Heart right ventricle (tissue), 16 donors: ENCODE measurements around the gene LLGL1. TPM values are rescaled to one million over a fixed set of nuclear protein-coding genes. Genes with fewer than 3 reads are reported as not detected.

ENCODE experiments used
- ATAC-seq, 8 donors: fragments of 200-7000 bp; cut with Tn5 transposase; one replicate each; pipeline ENCODE4 v1.9.1; 2020; ENCODE audit warnings: mild to moderate bottlenecking in 8 of 8, moderate library complexity in 8 of 8, moderate number of reproducible peaks in 1 of 8
- DNase-seq, 2 donors: peaks; one replicate each; pipeline ENCODE4 v3.0.0-alpha.2; 2020
- H3K27ac ChIP-seq, 10 donors: fragments of 200-600 bp; sonication (generic) in 2 of 10; one replicate each; pipeline versions ENCODE4 v1.5.0 to v1.8.0; 2020 to 2022; ENCODE audit warnings: mild to moderate bottlenecking in 3 of 10
- H3K27me3 ChIP-seq, 7 donors: fragments of 200-600 bp; one replicate each; pipeline ENCODE4 v1.8.0; 2021 to 2022; ENCODE audit warnings: mild to moderate bottlenecking in 2 of 7
- H3K36me3 ChIP-seq, 9 donors: fragments of 200-600 bp; sonication (generic) in 1 of 9; one replicate each; pipeline versions ENCODE4 v1.5.0 to v1.8.0; 2020 to 2022; ENCODE audit warnings: mild to moderate bottlenecking in 2 of 9
- H3K4me1 ChIP-seq, 9 donors: fragments of 200-600 bp; sonication (generic) in 1 of 9; one replicate each; pipeline versions ENCODE4 v1.5.0 to v1.8.0; 2020 to 2022; ENCODE audit warnings: mild to moderate bottlenecking in 4 of 9
- H3K4me3 ChIP-seq, 10 donors: fragments of 200-600 bp; sonication (generic) in 2 of 10; one replicate each; pipeline versions ENCODE4 v1.5.0 to v1.8.0; 2020 to 2022; ENCODE audit warnings: mild to moderate bottlenecking in 7 of 10, moderate library complexity in 2 of 10
- H3K9me3 ChIP-seq, 11 donors: fragments of 200-600 bp in 10 of 11; sonication (generic) in 2 of 11; one replicate each; pipeline versions ENCODE4 v1.5.0 to v1.8.0; 2013 to 2022; ENCODE audit warnings: mild to moderate bottlenecking in 2 of 11, control low read depth in 1 of 11, moderate library complexity in 1 of 11
- CTCF ChIP-seq, 9 donors: fragments of 200-600 bp; sonication (generic) in 2 of 9; IDR thresholded peaks; one replicate each; pipeline versions ENCODE4 v1.5.0 to v1.8.0; 2021 to 2022; ENCODE audit warnings: antibody characterized with exemption in 9 of 9, mild to moderate bottlenecking in 5 of 9, moderate library complexity in 1 of 9
- WGBS, 2 donors: extraction: QIAGEN DNeasy Blood & Tissue Kit; methylation state at CpG; one replicate each; pipeline ENCODE4 v1.1.7; 2013; ENCODE audit warnings: inconsistent platforms in 1 of 2; 5-methylcytosine and 5-hydroxymethylcytosine counted together
- intact Hi-C, 10 donors: fragments of 100-400 bp; cut with DNase I; formaldehyde crosslinking; loops; one replicate each; pipeline versions ENCODE4 v1.11.1 to v1.14.2; 2022
- polyA plus RNA-seq, 2 donors: library from polyadenylated mRNA; stranded (reverse); fragments of 200-250 nt; gene quantifications; one replicate each; pipeline ENCODE4 v1.2.3, GENCODE V29; 2013
- total RNA-seq, 10 donors: library from RNA; stranded (reverse); fragmentation: NEBNext Ultra II Directional in 3 of 10; extraction: Animal tissue kit (Norgen Biotek cat#: 25700) in 3 of 10; gene quantifications; one replicate each; pipeline versions ENCODE4 v1.2.1 to v1.2.4, GENCODE V29; 2021 to 2023
- donor health status: Arrhythmogenic right ventricular cardiomyopathy.
- donor health status: ischemic (EF 13 %, LVEDD 7.1; RV severe dilation, severe dysfunction).
- donor health status: healthy with polysubstance abuse.
- donor health status: DM: no; HTN: yes; CAD: no.
- donor health status: DM: no; HTN: no; CAD: no.
- donor health status: ischemic (EF 25% LVEDD 6.9; RV normal size, moderate dysfunction).
- donor health status: ischemic (EF 25% LVEDD 5.7; RV mildly dilated, moderate dysfunction).
- donor health status: healthy.
- donor health status: DM: yes; HTN: yes; CAD: no.
- donor health status: Ischemic cardiomyopathy.
- donor health status: ischemic (EF 35%, LVEDD 5.7; RV mildly dilated, moderate dysfunction).
- donor health status: nonischemic (EF 11% LVEDD 7.7; RV severe dilation, severe dysfunction).
- donor health status: DM: yes; HTN: yes; CAD: no.
- donor health status: PGD.
- donor health status: ischemic (EF 29% LVEDD 5.4; RV normal size, mild dysfunction).
- donor health status: nonischemic (EF 23%, LVEDD 6.1; RV moderate dilation, normal function).

LLGL1 gene
- total and polyA plus RNA-seq, 12 donors: 5.8 to 12.4 (median 8.6) TPM

GRCh38 chr17:18257982-18258355 is 32.5 kb downstream of the LLGL1 start:
- peaks cover 0 to 44% (median 34%) of the 10 kb centered on the region in 9 donors for H3K36me3 ChIP-seq
- intact Hi-C loops: loop anchor here in 4 of 10 donors (5.0 kb wide), 2 partner anchors 41 to 54 kb away; partner anchors contain the start of gene TOP3A (in 1 of the 4)
- no peaks in the 10 kb centered on the region for H3K27me3 ChIP-seq
- peak in 3 of 9 donors; percentile 16 to 19 (median 18) for TF ChIP-seq CTCF (IDR thresholded peaks at IDR 0.05)
- DNase-seq (peak; percentile 72 to 75), ATAC-seq (peak; percentile 58 to 74 (median 65))
- H3K27ac ChIP-seq: peak overlapping the region; percentile 94 to 100 (median 99)
- peak overlapping the region; percentile 89 to 99 (median 96) for H3K4me3 ChIP-seq
- peaks cover 21 to 59% (median 53%) of the 10 kb centered on the region in 9 donors for H3K4me1 ChIP-seq
- H3K9me3 ChIP-seq: no peaks in the 10 kb centered on the region
- WGBS, 2 donors: 0 to 1% methylated on average over 16 of the region's 16 CpGs

GRCh38 chr17:18258356-18259038 is 33.1 kb downstream of the LLGL1 start, which contains the start of gene FLII:
TSS of gene FLII (minus strand) at chr17:18258738. CDS start at chr17:18258690, 48 bp downstream.
- peak; percentile 44 to 64 for DNase-seq
- ATAC-seq: peak; percentile 33 to 70 (median 58)
- peak in 1 of 9 donors; percentile 6 for TF ChIP-seq CTCF (IDR thresholded peaks at IDR 0.05)
- H3K27ac ChIP-seq: peak within 1 kb of the TSS; percentile 94 to 100 (median 99)
- intact Hi-C loops: loop anchor here in 4 of 10 donors (5.0 kb wide), 2 partner anchors 41 to 54 kb away; partner anchors contain the start of gene TOP3A (in 1 of the 4)
- H3K4me1 ChIP-seq: peaks cover 21 to 65% (median 56%) of the 10 kb centered on the region in 9 donors
- H3K27me3 ChIP-seq: no peaks in the 10 kb centered on the region
- 0 to 1% methylated on average over 42 to 71 of the region's 71 CpGs for WGBS, 2 donors
- H3K9me3 ChIP-seq: no peaks in the 10 kb centered on the region
- peaks cover 0 to 44% (median 33%) of the 10 kb centered on the region in 9 donors for H3K36me3 ChIP-seq
- peak within 1 kb of the TSS; percentile 89 to 99 (median 96) for H3K4me3 ChIP-seq

GRCh38 chr17:18259621-18260331 is 34.3 kb downstream of the LLGL1 start:
- WGBS, 2 donors: 67 to 70% methylated on average over 22 of the region's 22 CpGs
- peak overlapping the region in 9 of 10 donors; percentile 92 to 99 (median 97) for H3K27ac ChIP-seq
- TF ChIP-seq CTCF (IDR thresholded peaks at IDR 0.05): no peak
- peaks cover 21 to 65% (median 56%) of the 10 kb centered on the region in 9 donors for H3K4me1 ChIP-seq
- intact Hi-C loops: loop anchor here in 4 of 10 donors (5.0 kb wide), 3 partner anchors 42 to 58 kb away; partner anchors contain the start of genes SMCR8 (in 1 of the 4) and TOP3A (in 1 of the 4)
- H3K36me3 ChIP-seq: peaks cover 3 to 44% (median 33%) of the 10 kb centered on the region in 9 donors
- H3K27me3 ChIP-seq: no peaks in the 10 kb centered on the region
- ATAC-seq: peak in 1 of 8 donors; percentile 0
- no peak for DNase-seq
- no peaks in the 10 kb centered on the region for H3K9me3 ChIP-seq
- peak overlapping the region in 9 of 10 donors; percentile 59 to 96 (median 88) for H3K4me3 ChIP-seq
